DOHH2 (cell line): Measurements from ENCODE around the gene EIF2S2.

Experiments
- H3F3A ChIP-seq: fragments of 200-600 bp; sonication (generic), shearing (Covaris generic); 2 replicates; pipeline ENCODE4 v1.6.0; 2016; ENCODE audit warnings: antibody characterized with exemption, mild to moderate bottlenecking; ENCODE audit not compliant: control insufficient read depth, insufficient read depth
- H3K27ac ChIP-seq: fragments of 200-600 bp; sonication (generic); 2 replicates; pipeline ENCODE4 v1.5.1; 2014; ENCODE audit warnings: low read depth, mild to moderate bottlenecking, low read length, moderate library complexity
- H3K27me3 ChIP-seq: fragments of 200-600 bp; sonication (generic); 2 replicates; pipeline ENCODE4 v1.6.1; 2014; ENCODE audit warnings: mild to moderate bottlenecking, low read length, mixed read lengths; ENCODE audit not compliant: control insufficient read depth
- H3K36me3 ChIP-seq: fragments of 200-600 bp; sonication (generic); 2 replicates; pipeline ENCODE4 v1.6.1; 2014; ENCODE audit warnings: mild to moderate bottlenecking, low read length, moderate library complexity, mixed read lengths; ENCODE audit not compliant: control insufficient read depth
- H3K4me1 ChIP-seq: fragments of 200-600 bp; sonication (generic); 2 replicates; pipeline ENCODE4 v1.6.1; 2014; ENCODE audit warnings: mild to moderate bottlenecking, low read length, mixed read lengths; ENCODE audit not compliant: control insufficient read depth
- H3K4me2 ChIP-seq: fragments of 200-600 bp; sonication (generic); 2 replicates; pipeline ENCODE4 v1.6.0; 2014; ENCODE audit warnings: mild to moderate bottlenecking, low read length, moderate library complexity
- H3K4me3 ChIP-seq: fragments of 200-600 bp; sonication (generic); 2 replicates; pipeline ENCODE4 v1.5.1; 2014; ENCODE audit warnings: mild to moderate bottlenecking, low read length, mixed read lengths
- H3K79me2 ChIP-seq: fragments of 200-600 bp; sonication (generic); 2 replicates; pipeline ENCODE4 v1.6.1; 2014; ENCODE audit warnings: mild to moderate bottlenecking, low read length, mixed read lengths; ENCODE audit not compliant: control insufficient read depth
- H3K9me2 ChIP-seq: fragments of 200-600 bp; sonication (generic); replicated peaks from 2 replicates; pipeline ENCODE4 v1.6.1; 2014; ENCODE audit warnings: mild to moderate bottlenecking, low read length, mixed read lengths; ENCODE audit not compliant: control insufficient read depth
- H3K9me3 ChIP-seq: fragments of 200-600 bp; sonication (generic); 2 replicates; pipeline ENCODE4 v1.6.1; 2014; ENCODE audit warnings: antibody characterized with exemption, low read length, mixed read lengths; ENCODE audit not compliant: control insufficient read depth, insufficient read depth
- H4K20me1 ChIP-seq: fragments of 200-600 bp; sonication (generic); 2 replicates; pipeline ENCODE4 v1.6.0; 2014; ENCODE audit warnings: low read depth, mild to moderate bottlenecking, antibody characterized with exemption, low read length, moderate library complexity; ENCODE audit not compliant: control insufficient read depth, insufficient read depth
- EZH2phosphoT487 ChIP-seq: fragments of 200-600 bp; sonication (generic); IDR thresholded peaks from 2 replicates; pipeline ENCODE4 v1.6.1; 2017; ENCODE audit warnings: borderline replicate concordance, mild to moderate bottlenecking, antibody characterized with exemption, low read length, moderate library complexity, mixed read lengths
- TF ChIP-seq, protein P1 (sequence below): fragments of 200-600 bp; sonication (generic); IDR thresholded peaks from one replicate; pipeline ENCODE4 v1.5.1; 2014; ENCODE audit warnings: antibody characterized with exemption, mild to moderate bottlenecking, low read depth, low read length; ENCODE audit not compliant: poor library complexity, severe bottlenecking

The EIF2S2 gene

DNA sequence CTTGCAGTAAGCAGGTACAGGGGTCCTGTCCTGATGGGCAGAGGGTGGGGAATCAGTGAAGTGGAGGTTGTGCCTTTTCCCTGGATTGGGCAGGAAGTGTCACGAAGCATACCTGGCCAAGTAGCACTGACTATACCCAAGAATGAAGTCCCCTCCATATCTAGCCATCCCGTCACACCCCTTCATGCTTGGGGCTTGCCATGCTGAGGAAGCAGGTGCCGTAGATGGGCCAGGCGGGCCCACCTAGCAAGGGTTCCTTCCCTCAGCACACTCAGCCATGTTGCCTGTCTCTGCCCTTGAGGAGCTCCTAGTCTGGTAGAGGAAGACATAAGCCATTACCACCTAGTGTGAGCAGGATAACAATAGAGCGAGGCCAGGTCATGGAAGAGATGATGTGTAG, 33.5 kb downstream of the EIF2S2 start:
- H3K27me3 ChIP-seq: no peaks in the 10 kb centered on the region
- H3F3A ChIP-seq: peaks cover 3% of the 10 kb centered on the region; the same call in 1 of the 2 replicates
- H3K4me3 ChIP-seq: no peak overlapping the region
- peaks cover 7% of the 10 kb centered on the region for H3K4me1 ChIP-seq
- TF ChIP-seq, protein P1, sequence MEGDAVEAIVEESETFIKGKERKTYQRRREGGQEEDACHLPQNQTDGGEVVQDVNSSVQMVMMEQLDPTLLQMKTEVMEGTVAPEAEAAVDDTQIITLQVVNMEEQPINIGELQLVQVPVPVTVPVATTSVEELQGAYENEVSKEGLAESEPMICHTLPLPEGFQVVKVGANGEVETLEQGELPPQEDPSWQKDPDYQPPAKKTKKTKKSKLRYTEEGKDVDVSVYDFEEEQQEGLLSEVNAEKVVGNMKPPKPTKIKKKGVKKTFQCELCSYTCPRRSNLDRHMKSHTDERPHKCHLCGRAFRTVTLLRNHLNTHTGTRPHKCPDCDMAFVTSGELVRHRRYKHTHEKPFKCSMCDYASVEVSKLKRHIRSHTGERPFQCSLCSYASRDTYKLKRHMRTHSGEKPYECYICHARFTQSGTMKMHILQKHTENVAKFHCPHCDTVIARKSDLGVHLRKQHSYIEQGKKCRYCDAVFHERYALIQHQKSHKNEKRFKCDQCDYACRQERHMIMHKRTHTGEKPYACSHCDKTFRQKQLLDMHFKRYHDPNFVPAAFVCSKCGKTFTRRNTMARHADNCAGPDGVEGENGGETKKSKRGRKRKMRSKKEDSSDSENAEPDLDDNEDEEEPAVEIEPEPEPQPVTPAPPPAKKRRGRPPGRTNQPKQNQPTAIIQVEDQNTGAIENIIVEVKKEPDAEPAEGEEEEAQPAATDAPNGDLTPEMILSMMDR: no peak
- no peak for TF ChIP-seq EZH2phosphoT487
- no peak overlapping the region for H3K27ac ChIP-seq
- H3K36me3 ChIP-seq: peaks cover 87% of the 10 kb centered on the region
- H3K9me3 ChIP-seq: no peaks in the 10 kb centered on the region
- H3K4me2 ChIP-seq: no peak overlapping the region
- H3K9me2 ChIP-seq: no peaks in the 10 kb centered on the region
- H4K20me1 ChIP-seq: peaks cover 3% of the 10 kb centered on the region; the same call in 1 of the 2 replicates
- 0 out of 2 replicates have a peak, but pooled peaks cover 3% of the 10 kb centered on the region for H3K79me2 ChIP-seq

DNA sequence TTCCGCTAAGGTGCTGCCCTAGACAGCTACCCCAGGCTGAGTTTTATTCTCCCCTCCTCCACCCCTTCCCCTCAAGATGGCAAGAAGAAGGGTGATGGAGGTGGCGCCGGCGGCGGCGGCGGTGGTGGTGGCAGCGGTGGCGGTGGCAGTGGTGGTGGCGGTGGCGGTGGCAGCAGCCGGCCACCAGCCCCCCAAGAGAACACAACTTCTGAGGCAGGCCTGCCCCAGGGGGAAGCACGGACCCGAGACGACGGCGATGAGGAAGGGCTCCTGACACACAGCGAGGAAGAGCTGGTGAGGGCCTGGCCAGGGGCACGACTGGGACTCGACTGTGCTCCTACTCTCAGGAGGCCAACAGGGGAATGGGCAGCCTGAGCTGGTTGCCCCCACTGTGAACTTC, 35.1 kb downstream of the EIF2S2 start:
- H4K20me1 ChIP-seq: no peaks in the 10 kb centered on the region
- H3K36me3 ChIP-seq: peaks cover 85% of the 10 kb centered on the region

DNA sequence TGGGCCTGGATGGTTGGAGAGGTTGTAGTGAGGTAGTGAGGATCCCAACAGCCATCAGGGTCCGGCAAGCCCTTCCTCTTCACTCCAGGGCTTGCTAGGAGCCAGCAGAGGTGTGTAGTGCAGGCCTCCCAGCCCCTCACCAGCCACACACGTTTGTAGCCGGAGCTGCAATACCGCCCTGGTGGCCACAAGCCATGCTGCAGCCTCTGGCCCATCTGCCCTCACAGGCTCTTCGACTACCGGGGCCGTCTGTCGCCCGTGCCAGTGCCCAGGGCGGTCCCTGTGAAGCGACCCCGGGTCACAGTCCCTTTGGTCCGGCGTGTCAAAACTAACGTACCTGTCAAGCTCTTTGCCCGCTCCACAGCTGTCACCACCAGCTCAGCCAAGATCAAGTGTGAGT, 36.4 kb downstream of the EIF2S2 start:
- H3K36me3 ChIP-seq: peaks cover 82% of the 10 kb centered on the region
- H3F3A ChIP-seq: no peaks in the 10 kb centered on the region
- no peaks in the 10 kb centered on the region for H3K9me3 ChIP-seq
- peaks cover 26% of the 10 kb centered on the region for H3K79me2 ChIP-seq
- H4K20me1 ChIP-seq: no peaks in the 10 kb centered on the region
- no peak overlapping the region for H3K27ac ChIP-seq
- H3K4me2 ChIP-seq: no peak overlapping the region
- no peaks in the 10 kb centered on the region for H3K27me3 ChIP-seq
- TF ChIP-seq, protein P1: no peak
- TF ChIP-seq EZH2phosphoT487: no peak
- no peaks in the 10 kb centered on the region for H3K9me2 ChIP-seq
- no peak overlapping the region for H3K4me3 ChIP-seq
- no peaks in the 10 kb centered on the region for H3K4me1 ChIP-seq

More for the DNA sequence above, 35.1 kb downstream of the EIF2S2 start:
- Histone ChIP-seq H3K27ac (no peak overlapping the region), H3K27me3 (no peaks in the 10 kb centered on the region), H3K9me3 (no peaks in the 10 kb centered on the region), H3K4me2 (no peak overlapping the region), H3K9me2 (no peaks in the 10 kb centered on the region), H3K4me1 (no peaks in the 10 kb centered on the region), H3K4me3 (no peak overlapping the region), H3K79me2 (peaks cover 15% of the 10 kb centered on the region), H3F3A (no peaks in the 10 kb centered on the region)
- TF ChIP-seq, protein P1: no peak
- no peak for TF ChIP-seq EZH2phosphoT487
